NCI-H2171 (cell line): ENCODE measurements around the gene WDR83.

Experiments
- DNase-seq: peaks from one replicate; lab custom pipeline; 2025; lab: John Stamatoyannopoulos, UW

Gene WDR83

DNA sequence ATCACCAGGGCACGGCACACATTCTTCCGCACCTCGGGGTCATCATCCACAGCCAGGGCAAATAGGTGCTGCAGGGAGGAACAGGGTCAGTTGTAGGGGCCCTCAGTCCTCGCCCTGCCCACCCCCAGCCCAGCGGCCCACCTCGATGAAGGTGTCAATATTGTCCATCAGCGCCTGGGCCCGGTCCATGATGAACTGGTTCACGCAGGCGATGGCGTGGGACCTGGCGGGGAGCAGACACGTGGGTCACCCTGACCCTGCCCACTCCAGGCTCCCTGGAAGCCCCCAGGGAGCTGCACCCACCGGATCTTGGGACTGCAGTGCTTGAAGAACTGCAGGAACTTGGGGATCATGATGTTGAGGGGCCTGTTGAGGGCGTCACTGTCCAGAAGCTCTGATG is 48.5 kb downstream of the WDR83 start:
- no peak for DNase-seq

DNA sequence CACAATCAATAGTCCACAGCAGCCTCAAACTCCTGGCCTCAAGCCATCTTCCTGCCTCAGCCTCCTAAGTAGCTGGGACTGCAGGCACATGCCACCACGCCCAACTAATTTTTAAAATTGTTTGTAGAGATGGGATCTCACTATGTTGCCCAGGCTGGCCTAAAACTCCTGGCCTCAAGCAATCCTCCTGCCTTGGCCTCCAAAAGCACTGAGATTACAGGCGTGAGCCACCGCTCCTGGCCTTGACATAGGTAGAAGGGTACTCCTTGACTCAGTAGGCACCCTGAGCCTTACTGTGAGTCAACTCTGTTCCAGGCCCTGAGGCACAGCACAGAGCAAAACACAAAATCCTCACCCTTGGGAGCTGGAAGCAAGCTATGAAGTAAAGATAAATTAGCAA is 49.3 kb downstream of the WDR83 start:
- no peak for DNase-seq

DNA sequence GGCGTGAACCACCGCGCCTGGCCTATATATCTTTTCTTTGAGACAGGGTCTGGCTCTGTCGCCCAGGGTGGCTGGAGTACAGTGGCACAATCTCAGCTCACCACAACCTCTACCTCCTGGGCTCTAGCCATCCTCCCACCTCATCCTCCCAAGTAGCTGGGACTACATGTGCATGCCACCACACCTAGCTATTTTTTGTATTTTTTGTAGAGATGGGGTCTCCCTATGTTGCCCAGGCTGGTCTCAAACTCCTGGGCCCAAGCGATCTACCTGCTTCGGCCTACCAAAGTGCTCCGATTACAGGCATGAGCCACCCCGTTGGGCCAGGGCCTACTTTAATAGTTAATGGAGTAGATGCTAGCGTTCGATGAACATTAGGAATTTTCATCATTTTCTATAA is 53.7 kb downstream of the WDR83 start:
- DNase-seq: no peak

DNA sequence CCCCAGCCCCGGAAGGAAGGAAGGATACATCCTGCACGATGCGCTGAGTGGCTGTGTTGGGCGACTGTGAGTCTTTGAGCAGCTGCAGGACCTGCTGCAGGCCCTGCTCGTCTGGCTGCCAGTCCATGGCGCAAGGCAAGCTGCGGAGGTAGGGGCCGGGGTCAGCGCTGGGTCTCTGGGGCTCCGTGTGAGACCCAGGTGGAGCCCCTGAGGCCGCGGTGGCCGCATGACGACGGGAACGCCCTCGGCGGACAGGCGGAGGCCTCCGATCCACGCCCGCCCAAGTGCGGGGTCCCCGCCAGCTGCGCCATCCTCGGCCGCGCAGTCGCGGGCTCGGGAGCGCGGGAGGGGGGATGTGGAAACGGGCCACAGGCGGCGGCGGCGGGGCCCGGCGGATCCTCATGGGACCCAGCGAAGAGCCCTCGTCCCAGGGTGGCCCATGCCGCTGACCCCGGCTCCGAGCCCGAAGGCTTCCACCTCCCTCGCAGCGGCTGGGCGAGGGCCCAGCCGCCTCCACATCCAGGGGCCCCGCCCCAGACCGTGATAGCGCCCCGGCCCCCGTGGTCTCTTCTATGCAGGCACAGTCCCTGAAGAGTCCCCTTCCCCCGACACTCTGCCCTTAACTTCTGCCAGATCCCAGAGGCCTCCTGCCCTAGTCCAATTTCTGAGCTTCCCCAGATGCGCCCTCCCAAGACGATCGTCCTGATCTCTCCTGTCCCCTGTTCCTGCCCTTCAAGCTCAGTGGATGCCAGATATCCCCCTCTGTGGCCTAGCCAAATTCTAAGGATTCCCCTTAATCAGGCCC is 54.4 kb downstream of the WDR83 start:
- no peak for DNase-seq

DNA sequence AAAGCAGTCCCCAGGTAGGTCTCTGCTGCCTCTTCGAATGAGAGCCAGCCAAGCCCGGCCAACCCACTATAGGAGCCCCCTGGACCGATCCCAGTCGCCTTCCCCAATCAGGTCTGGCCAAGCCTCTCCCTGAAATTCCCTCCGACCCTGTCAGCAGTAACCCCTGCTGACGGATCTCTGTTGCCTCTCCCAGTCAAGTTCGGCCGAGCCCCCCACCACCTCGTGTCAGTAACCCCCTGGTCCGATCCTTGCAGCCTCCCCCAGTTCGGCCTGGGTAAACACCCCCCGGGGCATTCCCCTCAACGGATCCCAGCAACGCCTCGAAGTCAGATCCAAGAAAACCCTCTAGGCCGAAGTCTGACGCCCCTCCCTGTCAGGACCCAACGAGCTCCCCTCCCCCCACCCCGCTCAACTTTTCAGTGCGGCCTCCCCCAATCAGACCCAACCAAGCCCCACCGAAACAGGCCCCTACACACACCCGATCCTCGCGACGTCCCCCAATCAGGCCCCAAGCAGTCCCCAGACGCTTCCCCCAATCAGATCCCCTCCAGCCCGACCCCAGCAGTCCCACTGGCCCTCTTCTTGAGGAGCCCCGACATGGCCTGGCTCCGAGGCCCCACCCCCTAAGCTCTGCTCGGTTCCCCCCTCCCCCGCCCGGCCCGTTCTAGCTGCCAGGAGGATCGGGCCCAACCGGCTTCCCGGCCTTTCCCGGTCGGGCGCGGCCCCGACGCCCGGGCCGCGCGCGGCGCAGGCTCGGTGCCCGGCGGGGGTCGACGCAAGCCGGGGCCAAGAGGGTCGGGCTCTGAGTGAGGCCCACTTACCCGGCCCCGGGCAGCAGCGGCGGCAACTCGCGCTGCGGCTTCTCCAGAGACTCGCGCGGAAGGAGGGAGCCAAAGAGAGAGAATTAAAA is 55.3 kb downstream of the WDR83 start:
- peak; percentile 44 for DNase-seq

DNA sequence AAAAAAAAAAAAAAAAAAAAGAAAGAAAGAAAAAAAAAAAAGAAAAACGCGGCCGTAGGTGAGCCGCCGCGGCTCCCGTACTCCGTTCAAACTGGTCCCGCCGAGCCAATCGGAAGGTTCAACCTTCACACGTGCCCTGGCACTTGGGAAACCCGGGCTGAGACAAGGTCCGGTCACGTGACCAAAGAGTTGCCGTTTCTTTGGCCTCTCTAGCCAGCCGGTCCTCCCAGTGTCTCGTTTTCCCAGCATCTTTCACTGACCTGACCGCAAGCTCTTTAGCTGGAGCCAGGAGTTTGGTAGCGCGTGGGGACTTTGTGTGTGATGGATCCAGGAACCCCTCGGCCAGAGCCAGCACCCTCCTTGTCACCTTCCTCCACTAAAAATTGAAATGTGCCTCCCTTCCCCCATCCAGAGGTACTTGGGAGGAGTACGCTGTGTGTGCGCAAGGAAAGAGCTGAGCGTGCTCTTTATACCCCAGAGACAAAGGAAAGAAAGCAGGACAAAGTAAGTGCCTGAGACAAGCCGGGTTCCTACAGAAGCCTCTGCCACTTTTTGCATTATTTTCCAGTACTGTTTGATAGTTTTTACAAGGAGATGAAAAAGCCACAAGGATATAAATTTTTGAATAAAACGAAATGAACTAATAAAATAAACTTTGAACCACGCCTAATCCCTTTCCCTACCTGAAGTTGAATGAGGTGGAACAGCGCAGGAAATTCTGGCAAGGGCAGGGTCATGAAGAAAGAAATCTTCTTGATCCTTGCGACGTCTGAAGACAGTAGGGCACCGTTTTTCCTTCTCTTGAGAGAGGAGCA is 56.2 kb downstream of the WDR83 start:
- DNase-seq: peak; percentile 99

DNA sequence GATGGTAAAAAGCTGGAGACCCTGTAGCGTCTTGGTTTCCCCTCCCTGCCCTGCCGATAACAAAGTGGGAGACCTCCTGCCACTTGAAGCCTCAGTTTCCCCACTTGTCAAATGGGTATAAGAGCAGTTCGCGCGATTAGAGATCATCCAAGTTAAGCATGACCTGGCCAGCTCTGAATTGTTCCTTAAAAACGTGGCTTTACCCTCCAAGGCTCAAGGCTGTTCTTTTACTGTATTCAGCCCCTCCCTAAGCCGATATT is 56.7 kb downstream of the WDR83 start:
- peak; percentile 26 for DNase-seq

DNA sequence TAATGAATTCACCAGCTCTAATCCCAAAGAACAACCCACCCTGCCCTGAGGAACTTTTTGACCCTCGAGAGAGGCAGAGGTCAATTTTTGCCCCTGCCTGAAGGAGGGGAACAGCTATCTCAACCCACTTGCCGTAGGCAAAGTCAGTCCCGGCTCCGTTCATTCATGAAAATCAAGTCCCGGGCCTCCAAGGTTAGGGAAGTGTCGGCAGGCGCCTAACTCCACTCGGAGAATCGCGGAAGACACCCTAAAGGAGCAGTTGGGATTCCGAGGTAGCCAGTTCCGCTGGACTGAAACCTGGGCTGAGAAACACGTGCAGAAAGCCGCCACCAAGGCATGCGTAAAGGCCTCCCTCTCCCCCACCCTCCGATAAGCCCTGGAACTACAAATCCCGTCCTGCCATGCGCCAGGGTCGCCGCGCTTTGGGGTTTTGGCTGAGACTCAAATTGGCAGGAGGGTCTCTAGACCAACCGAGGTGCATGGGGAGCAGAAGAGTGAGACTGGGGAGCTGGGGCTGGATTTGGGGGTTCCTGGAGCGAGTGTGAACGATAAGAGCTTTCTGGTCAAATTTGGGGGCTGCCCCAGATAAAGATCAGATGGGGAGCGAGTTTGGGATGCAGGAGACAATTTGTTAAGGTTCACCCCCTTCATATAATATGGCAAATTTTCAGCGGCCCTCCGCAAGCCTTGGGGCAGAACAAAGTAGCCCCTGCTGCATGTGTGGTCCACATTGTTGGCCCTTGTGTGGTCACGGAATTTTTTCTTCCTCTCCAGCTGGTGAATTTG is 57.2 kb downstream of the WDR83 start, which contains the start of gene TNPO2:
TNPO2 (minus strand) TSS at position 292 of the 786 bp plus-strand sequence. CDS start 2,955 bp downstream, outside the sequence.
- peak; percentile 77 for DNase-seq
